HAP-1 (cell line): ENCODE measurements around the gene APOBEC3F.
"Not testable (repeated sequence)": the region's sequence is repeated elsewhere in the genome, so short reads cannot be mapped to it uniquely, and the experiment has no call there.

Experiments
- DNase-seq, 2 experiments: peaks; one replicate each; pipeline ENCODE4 v3.0.0-alpha.2; 2016 to 2020; ENCODE audit warnings: low spot score in 2 of 2
- H3K27me3 ChIP-seq: fragments of 250-450 bp; sonication (Bioruptor Pico); 2 replicates; pipeline ENCODE4 v1.5.1; 2020; ENCODE audit warnings: low read depth, mild to moderate bottlenecking, moderate library complexity
- H3K36me3 ChIP-seq: fragments of 250-450 bp; sonication (Bioruptor Pico); replicated peaks from 2 replicates; pipeline ENCODE4 v1.5.1; 2020; ENCODE audit warnings: mild to moderate bottlenecking
- H3K4me1 ChIP-seq: fragments of 250-450 bp; sonication (Bioruptor Pico); 2 replicates; pipeline ENCODE4 v1.5.1; 2020; ENCODE audit warnings: mild to moderate bottlenecking
- H3K4me3 ChIP-seq: fragments of 250-450 bp; sonication (Bioruptor Pico); 2 replicates; pipeline ENCODE4 v1.5.1; 2020; ENCODE audit warnings: mild to moderate bottlenecking, moderate library complexity
- H3K9me3 ChIP-seq: fragments of 250-450 bp; sonication (Bioruptor Pico); 2 replicates; pipeline ENCODE4 v1.5.1; 2020; ENCODE audit warnings: mild to moderate bottlenecking, moderate library complexity
- in situ Hi-C: fragments of 300-500 bp; cut with MboI; formaldehyde crosslinking; loops from 3 replicates; pipeline ENCODE4 v1.14.3; 2020; ENCODE audit warnings: low sequenced_read_pairs, inconsistent platforms, mixed read lengths

APOBEC3F gene

GRCh38 chr22:39073981-39074380 is 33.3 kb downstream of the APOBEC3F start:
- Histone ChIP-seq H3K9me3 (no peaks in the 10 kb centered on the region), H3K27me3 (no peaks in the 10 kb centered on the region), H3K4me3 (no peak overlapping the region), H3K36me3 (no peaks in the 10 kb centered on the region), H3K4me1 (peaks cover 20% of the 10 kb centered on the region)
- in situ Hi-C loops: no loop called here
- peak; percentile 60 to 96 for DNase-seq

- H3K9me3 ChIP-seq, in situ Hi-C loops, H3K4me3 ChIP-seq, H3K27me3 ChIP-seq, H3K36me3 ChIP-seq, DNase-seq: not testable (repeated sequence)
- peaks cover 20% of the 10 kb centered on the region for H3K4me1 ChIP-seq
Measured at GRCh38 chr22:39076155-39077025, 35.7 kb downstream of the APOBEC3F start.

DNA sequence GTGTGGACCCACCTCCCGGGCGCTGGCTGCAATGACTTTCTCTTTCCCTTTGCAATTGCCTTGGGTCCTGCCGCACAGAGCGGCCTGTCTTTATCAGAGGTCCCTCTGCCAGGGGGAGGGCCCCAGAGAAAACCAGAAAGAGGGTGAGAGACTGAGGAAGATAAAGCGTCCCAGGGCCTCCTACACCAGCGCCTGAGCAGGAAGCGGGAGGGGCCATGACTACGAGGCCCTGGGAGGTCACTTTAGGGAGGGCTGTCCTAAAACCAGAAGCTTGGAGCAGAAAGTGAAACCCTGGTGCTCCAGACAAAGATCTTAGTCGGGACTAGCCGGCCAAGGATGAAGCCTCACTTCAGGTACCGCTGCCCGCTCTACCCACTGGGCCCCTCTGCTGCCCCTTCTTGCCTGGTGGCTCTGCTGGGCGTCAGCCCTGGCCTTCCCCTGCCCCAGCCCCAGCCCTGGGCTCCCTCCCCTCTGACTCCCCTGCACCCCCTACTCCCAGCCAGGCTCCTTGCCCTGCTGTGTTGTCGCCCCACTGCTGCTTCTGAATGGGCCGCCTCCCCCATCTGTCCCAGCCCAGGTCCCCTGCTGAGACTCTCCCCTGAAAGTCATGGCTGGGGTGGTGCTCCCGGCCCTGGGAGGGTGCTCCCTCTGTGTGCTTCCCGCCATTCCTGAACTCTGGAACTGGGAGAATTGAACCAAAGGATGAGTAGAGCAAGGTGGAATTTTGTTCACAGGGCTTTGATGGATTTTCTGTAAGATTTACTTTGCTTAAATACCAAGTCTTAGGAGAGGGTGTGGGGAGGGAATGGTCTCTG is 36.6 kb downstream of the APOBEC3F start, which contains the start of gene APOBEC3G:
APOBEC3G (plus strand) TSS at position 250 of the 815 bp plus-strand sequence; CDS start at position 337, 87 bp downstream.
- H3K9me3 ChIP-seq, H3K4me3 ChIP-seq, H3K27me3 ChIP-seq, H3K36me3 ChIP-seq, in situ Hi-C loops: not testable (repeated sequence)
- DNase-seq: peak in 1 of 2 experiments; percentile 32
- H3K4me1 ChIP-seq: peaks cover 20% of the 10 kb centered on the region

GRCh38 chr22:39077912-39078311 is 37.2 kb downstream of the APOBEC3F start:
- H3K36me3 ChIP-seq, H3K9me3 ChIP-seq, H3K4me3 ChIP-seq, in situ Hi-C loops, DNase-seq, H3K27me3 ChIP-seq: not testable (repeated sequence)
- H3K4me1 ChIP-seq: peaks cover 19% of the 10 kb centered on the region

DNA sequence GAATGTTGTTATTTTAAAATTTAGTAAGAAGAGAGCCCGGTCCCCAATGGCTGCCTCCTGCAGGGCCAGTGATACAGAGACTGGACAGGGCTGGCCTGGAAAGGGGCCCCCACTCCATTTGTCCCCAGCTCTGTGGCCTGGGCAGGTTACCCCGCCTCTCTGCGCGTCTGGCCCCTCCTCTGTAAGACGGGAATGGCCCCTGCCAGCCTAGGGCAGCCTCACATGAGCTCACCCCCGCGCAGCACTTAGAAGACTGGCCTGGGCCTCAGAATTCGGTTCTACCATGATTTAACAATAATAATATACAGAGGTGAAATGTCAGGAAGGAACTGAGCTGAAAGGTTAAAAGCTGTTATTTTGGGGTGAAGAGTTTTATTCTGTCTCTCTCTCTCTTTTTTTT is 37.7 kb downstream of the APOBEC3F start:
- no peak for DNase-seq
- H3K4me1 ChIP-seq: peaks cover 17% of the 10 kb centered on the region
- in situ Hi-C loops: no loop called here
- H3K4me3 ChIP-seq: no peak overlapping the region
- no peaks in the 10 kb centered on the region for H3K27me3 ChIP-seq
- H3K9me3 ChIP-seq: no peaks in the 10 kb centered on the region
- H3K36me3 ChIP-seq: no peaks in the 10 kb centered on the region

GRCh38 chr22:39079054-39079637 is 38.5 kb downstream of the APOBEC3F start:
- in situ Hi-C loops, H3K9me3 ChIP-seq, H3K36me3 ChIP-seq, H3K27me3 ChIP-seq, DNase-seq, H3K4me3 ChIP-seq: not testable (repeated sequence)
- peaks cover 14% of the 10 kb centered on the region for H3K4me1 ChIP-seq

DNA sequence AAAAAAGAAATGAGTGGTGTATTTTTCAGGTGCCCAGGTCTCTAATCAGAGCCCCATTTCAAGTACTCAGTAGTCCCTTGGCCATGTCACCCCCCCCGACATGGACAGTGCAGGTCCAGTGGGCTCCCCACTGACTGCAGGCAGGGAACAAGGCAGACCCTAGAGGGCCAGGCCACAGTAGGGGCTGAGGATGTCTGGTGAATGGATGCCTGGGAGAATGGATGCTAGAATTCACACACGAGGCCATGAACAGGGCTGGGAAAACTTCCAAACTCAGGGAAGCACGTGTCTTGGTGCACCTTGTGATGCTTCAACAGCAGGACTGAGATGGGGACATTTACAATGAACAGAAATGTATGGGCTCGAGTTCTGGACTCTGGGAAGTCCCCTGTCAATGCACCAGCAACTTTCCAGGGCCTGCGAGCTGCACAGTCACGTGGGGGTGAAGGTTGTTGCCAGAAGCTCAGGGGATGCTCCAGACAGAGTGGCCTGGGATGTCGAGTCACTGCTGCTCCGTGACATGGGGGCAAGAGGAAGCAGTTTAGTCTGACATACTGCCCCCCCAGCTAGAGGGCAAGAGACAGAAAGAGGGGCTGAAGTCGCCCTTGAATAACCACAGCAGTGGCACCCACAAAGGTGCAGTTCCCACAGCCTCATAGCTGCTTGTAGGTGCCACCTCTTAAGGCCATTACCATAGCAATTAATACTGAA is 39.5 kb downstream of the APOBEC3F start:
- no peaks in the 10 kb centered on the region for H3K9me3 ChIP-seq
- no peak for DNase-seq
- in situ Hi-C loops: no loop called here
- H3K36me3 ChIP-seq: no peaks in the 10 kb centered on the region
- peaks cover 9% of the 10 kb centered on the region for H3K4me1 ChIP-seq
- H3K27me3 ChIP-seq: no peaks in the 10 kb centered on the region
- H3K4me3 ChIP-seq: no peak overlapping the region

GRCh38 chr22:39081016-39081415 is 40.4 kb downstream of the APOBEC3F start:
- in situ Hi-C loops: no loop called here
- no peak for DNase-seq
- Histone ChIP-seq H3K9me3 (no peaks in the 10 kb centered on the region), H3K27me3 (no peaks in the 10 kb centered on the region), H3K4me3 (no peak overlapping the region), H3K4me1 (peaks cover 5% of the 10 kb centered on the region; the same call in 1 of the 2 replicates), H3K36me3 (no peaks in the 10 kb centered on the region)

GRCh38 chr22:39081598-39081997 is 40.9 kb downstream of the APOBEC3F start:
- H3K4me1 ChIP-seq: peaks cover 2% of the 10 kb centered on the region; the same call in 1 of the 2 replicates
- H3K4me3 ChIP-seq: no peak overlapping the region
- no peaks in the 10 kb centered on the region for H3K9me3 ChIP-seq
- H3K27me3 ChIP-seq: no peaks in the 10 kb centered on the region
- in situ Hi-C loops: no loop called here
- DNase-seq: no peak
- H3K36me3 ChIP-seq: no peaks in the 10 kb centered on the region

GRCh38 chr22:39083212-39084165 is 42.8 kb downstream of the APOBEC3F start:
- no peak for DNase-seq
- H3K27me3 ChIP-seq: no peaks in the 10 kb centered on the region
- H3K36me3 ChIP-seq: no peaks in the 10 kb centered on the region
- H3K4me3 ChIP-seq: no peak overlapping the region
- peaks cover 2% of the 10 kb centered on the region; the same call in 1 of the 2 replicates for H3K4me1 ChIP-seq
- in situ Hi-C loops: no loop called here
- H3K9me3 ChIP-seq: no peaks in the 10 kb centered on the region

DNA sequence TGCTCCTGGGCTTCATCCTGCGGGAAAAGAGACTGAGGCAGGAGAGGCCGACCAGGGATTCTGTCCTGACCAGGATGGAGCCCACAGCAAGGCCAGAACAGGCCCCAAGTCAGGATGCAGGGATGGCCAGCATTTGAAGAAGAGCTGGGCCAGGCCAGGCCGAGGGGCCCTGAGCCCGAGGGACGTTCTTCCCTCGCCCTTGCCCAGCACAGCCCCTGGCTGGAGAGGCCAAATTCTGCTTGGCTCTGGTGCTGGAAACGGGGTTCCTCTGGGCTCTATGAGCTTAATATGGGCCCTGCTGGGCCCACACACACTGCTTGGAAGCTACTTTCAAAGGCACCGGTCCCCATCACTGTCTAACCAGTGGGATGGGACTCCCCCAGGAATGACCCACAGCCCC is 44.0 kb downstream of the APOBEC3F start:
- Histone ChIP-seq H3K36me3 (no peaks in the 10 kb centered on the region), H3K4me3 (no peak overlapping the region), H3K27me3 (no peaks in the 10 kb centered on the region), H3K9me3 (no peaks in the 10 kb centered on the region), H3K4me1 (peaks cover 2% of the 10 kb centered on the region; the same call in 1 of the 2 replicates)
- in situ Hi-C loops: no loop called here
- DNase-seq: no peak

DNA sequence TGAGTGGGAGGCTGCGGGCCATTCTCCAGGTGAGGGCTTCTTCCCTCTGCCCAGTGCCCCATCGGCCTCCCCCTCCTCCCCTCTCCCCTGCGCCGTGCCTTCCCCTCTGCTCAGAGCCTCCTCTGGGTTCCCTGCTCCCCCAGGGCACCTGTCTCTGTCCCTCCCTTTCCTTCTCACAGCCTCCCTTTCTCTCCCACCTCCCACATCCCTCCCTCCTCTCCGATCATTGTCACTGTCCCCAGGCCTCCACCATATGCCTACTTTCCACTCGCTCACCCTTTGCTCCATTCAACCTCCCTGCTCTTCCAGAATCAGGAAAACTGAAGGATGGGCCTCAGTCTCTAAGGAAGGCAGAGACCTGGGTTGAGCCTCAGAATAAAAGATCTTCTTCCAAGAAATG is 46.4 kb downstream of the APOBEC3F start:
- no peak for DNase-seq
- in situ Hi-C loops: no loop called here
- Histone ChIP-seq H3K27me3 (no peaks in the 10 kb centered on the region), H3K36me3 (no peaks in the 10 kb centered on the region), H3K4me1 (peaks cover 2% of the 10 kb centered on the region; the same call in 1 of the 2 replicates), H3K4me3 (no peak overlapping the region), H3K9me3 (no peaks in the 10 kb centered on the region)
